NK-92 (cell line): ENCODE measurements around the gene TAF1B.
A peak's percentile ranks its signal among the peaks of the same experiment; 100 is the strongest.

Experiments used
- DNase-seq: peaks from one replicate; lab custom pipeline; 2025; ENCODE audit not compliant: unreplicated experiment; lab: John Stamatoyannopoulos, UW

The TAF1B gene

DNA sequence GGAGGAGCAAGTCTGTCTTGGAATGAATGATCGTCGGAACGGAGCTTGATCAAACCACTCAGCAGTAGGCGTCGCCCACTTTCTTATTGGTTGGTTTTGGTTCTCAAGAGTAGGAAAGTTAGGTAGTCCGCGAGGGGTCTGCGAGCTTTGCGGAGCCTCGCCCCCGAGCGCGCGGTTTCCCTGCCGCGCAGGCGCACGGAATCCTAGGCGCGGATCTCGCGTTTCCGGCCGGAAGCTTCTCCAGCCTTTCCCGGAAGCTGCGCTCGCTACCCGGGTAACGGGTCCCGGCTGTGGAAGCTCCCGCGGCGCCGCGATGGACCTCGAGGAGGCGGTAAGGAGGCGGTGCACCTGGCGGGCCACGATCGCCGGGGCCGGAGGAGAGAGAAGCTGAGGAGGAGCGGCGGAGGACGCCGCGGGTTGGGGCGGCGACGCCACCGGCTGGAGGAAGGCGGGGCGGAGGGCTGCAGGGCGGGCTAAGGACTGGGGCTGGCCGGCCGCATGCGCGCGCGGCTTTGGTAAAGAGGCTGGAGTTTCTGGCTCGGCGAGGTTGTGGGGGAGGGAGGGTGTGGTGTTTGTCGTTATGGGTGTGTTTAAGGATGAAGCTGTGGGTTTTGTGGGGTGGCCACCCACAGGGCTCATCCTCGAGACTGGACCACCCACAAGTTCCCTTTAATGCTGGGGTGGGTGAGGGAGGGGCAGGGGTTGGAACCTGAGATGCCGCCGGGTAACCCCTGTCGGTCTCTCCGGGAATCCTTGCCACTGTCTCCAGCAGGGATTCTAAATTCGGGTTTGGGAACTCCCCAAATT lies at the start of gene TAF1B:
Gene TAF1B, plus strand, starts transcription at position 246 of the 807 bp plus-strand sequence. Its CDS starts 68 bp downstream, at position 314.
- peak; percentile 6 for DNase-seq

DNA sequence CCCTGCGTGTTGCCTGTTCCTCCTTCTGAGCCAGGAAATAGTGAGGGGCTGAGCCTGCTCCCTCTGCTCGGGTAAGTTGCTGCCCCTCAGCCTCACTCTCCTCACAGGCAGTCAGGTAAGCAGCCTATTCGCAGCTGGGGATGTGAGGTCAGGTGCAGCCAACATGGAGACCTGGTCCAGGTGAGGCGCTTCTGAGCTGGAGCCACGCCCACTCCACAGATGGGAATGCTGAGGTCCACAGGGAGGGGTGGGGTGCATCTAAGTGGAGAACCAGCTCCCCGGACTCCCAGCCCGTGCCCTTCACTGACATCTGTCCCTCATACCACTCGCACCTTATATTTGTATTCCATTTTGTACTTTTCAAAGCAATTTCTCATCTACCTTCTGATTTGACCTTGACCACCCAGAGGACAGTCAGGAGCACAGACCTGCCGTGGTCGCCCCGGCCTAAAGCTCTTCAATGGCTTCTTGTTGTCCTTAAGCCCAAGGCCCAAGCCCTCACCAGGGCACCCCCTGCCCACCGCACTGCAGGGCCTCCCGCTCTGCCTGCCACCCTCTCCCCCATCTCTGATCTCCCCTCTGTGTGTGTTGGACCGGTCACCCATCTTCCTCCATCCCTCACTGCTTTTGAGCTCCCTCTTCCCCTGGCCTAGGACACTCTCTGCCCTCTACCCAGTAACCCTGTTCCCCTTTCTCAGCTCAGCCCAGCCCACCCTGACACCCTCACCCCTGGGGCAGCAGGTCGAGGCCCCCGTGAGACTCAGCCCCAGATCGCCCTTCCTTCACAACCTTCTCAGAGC lies 49.2 kb upstream of the TAF1B start:
- no peak for DNase-seq

DNA sequence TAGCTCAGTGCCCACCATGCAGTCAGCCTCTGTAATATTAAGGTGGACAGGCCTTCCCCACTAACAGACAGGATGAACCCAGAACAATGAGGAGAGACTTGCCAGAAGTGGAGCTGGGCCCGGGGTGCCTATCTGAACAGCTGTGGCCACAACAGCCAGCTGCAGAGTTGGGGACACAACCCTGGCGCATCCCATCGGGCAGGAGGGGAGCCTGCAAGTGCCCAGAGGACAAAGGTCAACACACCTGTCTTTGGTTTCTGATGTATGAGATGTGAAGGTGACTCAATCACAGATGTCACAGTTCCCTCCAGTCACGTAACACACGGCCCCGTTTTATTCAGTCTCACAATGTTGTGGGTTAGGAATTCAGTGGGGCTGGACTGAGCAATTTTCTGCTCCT lies 48.2 kb upstream of the TAF1B start:
- no peak for DNase-seq

DNA sequence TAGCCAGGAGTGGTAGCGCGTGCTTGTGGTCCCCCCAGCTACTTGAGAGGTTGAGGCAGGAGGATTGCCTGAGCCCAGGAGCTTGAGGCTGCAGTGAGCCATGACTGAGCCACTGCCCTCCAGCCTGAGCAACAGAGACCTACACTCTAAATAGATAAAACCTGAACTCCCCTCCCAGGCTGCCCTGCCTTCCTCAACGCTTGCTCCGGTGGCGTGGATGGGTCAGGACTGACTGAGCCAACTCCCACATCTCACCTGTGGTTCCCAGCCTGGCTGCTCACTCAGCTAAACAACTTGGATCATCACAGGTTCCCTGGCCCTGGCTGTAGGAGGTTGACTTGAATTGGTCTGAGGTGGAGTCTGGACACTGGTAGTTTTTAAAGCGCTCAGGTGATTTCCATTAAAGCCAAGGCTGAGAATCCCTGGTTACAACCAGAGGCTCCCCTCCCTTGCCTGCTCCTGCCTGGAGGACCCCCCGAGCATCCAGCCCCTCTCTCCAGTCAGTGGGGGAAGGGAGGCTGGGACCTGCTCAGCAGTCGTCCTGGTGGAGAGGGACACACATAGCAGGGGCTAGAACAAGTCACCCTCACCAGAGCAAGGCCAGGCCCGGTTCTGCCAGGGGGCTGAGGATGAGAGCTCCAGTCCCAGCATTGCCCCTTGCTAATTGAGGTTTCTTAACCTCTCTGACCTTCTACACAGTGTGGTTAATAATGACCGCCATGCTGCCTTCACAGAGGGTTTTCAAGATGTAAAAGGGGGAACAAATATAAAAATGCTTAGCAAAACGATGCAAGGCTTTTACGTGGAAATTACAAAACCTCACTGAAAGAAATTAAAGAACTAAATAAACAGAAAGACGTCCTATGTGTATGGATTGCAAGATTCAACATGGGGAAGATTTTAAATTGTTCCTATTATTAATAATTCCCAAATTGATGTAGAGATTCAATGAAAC lies 46.9 kb upstream of the TAF1B start:
- no peak for DNase-seq

DNA sequence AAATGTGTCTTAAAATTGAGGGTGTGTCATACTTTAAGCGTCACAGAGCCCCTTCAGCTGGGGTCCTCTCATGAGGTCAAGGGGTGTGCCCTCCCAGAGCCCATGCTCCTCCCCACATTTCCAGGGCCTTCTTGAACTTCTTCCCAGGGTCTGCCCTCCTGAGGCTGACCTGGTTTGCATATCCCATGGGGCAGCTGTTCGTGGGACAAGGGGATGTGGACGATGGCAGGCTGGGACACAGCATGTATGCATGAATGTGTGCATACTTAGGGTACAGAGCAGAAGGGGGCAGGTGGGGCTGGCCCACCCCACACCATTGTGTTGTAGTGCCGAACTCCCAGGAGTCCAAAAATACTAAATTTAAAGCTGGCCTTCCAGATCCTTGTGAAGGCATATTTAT lies 46.2 kb upstream of the TAF1B start:
- no peak for DNase-seq

DNA sequence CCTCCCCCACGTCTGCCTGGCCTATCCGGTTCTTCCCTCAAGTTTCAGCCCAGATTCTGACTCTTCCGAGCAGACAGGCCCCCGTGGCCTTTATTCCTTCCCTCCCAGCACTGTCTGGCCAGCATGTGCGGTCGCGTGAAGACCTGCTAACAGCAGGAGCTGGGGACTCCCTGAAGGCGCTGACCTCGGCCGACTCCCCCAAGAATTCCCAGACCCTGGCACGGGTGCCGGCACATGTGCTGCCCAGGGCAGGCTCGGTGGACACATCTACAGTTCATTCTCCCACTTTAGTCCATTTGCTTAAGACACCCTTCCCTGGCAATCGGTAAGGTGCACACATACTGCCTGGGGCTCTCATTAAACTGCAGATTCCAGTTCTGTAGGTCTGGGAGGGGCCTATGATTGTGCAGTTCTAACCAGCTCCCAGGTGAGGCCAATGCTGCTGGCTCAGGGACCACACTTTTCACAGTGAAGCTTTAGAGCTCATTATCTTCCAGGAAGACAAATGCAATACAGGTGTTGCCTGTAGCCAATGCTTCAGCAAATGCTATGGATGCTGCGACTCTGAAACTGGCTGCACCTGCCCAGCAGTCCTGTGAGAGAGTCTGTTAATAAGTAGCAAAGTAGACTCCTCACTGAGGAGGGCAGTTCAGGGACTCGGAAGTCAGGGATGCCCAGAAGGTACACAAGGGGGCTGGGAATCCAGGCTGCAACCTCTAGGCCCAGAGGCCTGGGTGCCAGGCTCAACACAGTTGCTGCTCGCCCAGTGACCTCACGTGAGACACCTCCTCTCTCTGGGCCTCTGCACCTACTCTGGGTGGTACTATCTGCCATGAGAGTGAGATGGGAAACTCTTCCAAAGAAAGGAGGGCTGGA lies 45.4 kb upstream of the TAF1B start:
- no peak for DNase-seq

DNA sequence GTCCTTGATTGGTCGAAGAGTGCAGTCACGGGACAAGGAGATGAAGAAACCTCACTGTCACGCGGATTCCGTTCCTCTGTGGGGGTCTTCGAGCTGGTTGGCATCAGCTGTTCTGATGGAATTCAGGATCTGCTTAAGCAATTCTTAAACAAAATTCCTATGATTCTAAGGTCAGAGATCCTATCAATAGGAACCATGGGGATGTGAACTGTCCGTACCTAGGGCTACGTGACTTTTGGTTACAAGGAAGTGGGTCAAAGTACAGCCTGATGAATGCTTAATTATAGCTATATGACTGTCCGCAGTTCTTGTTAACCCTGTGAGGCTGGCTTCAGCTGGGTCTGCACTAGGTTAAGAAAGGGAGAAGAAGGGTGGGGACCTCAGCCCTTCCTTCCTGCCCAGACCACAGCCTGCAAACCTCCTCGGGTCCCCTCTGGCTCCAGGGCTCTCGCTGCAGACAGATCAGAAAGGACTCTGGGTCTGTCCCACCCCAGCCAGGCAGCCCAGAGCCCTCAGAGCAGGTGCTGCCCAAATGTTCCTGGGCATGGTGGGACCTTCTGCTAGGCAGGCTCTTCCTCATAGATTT lies 44.2 kb upstream of the TAF1B start:
- no peak for DNase-seq

DNA sequence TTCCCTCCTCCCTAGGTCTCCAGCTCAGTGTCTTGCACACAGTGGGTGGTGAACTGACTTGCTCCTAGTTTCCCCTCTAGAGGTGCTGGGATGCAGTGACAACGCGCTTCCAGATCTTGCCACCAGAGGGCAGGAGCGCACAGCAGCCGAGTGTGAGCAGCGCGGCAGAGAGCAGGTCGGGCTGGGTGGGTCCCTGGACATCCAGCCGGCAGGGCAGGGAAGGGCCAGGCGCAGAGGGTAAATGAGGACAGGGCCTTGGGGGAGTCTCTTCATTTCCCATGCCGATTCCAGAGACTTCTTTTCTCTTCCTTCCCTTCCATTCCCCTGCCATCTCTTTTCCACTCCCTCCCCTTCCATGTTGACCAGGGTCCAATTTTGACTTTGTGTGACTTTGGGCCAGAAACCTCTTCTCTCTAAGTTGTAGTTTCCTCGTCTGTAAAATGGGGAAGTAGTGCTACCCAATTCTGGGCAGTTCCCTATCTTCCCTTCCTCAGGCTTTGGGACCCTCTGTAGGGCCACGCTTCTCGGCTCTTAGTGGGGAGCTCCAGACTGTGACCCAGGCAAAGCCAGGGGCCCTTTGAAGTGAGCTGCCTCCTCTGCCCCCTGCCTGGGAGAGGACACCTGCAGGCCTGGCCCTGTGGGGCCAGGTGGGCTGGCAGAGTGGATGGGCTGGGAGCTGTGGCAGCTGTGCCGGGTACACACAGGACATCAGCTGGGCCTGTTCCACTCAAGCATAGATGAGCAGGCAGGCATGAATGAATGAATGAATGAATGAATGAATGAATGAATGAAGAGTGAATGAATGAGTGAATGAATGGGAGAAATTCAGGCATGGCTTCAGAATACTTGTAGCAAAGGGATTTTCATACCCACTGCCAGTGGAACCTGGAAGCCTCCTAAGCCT lies 43.3 kb upstream of the TAF1B start:
- no peak for DNase-seq

DNA sequence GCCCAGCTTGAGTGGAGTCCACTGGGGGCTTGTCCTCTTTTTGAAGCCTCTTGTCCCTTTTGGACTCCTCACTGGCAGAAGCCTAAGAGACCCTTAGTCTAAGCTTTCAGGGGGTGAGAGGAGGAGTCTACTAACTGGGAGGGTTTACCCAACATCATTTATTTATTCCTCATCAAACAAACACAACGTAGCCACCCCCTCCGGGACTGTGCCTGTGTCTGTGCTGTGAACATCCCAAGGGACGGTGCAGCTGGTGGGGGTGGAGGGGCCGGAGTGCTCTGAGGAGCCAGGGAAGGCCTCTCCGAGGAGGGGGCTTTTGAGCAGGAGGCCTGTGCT lies 42.7 kb upstream of the TAF1B start:
- DNase-seq, result no peak

DNA sequence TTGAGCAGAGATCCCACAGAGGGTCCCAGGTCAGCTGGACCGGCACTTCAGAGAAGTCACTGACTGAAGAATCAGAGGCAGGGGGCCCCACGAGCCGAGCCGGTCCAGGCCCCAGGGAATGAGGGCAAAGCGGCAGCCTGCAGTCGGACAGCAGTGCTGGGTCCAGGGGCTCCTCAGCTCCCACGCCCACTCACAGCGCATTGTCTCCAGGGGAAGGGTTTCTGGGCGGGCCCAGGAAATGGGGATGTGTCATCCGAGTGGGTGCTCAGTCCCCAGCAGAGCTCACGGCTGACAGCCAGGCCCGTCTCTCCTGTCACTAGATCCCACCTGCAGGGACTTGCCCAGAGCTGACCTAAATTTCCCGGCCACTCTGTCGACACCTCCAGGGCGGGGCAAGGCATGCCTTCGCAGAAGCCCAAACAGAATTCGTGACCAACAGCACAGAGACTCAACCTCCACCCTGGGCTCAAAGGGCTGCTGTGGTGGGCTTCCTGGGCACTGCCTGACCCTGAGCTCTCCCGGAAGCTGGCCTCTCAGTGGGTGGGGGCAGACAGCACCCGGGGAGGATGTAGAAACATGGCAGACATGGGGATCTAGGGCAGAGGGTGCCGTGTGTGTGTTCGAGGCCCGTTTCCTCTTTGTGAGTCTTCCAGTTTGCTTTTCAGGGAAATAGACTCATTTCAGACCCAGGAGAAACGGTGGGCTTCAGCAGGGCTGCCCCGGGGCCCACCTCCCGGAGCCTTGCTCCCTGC lies 42.1 kb upstream of the TAF1B start:
- no peak for DNase-seq

DNA sequence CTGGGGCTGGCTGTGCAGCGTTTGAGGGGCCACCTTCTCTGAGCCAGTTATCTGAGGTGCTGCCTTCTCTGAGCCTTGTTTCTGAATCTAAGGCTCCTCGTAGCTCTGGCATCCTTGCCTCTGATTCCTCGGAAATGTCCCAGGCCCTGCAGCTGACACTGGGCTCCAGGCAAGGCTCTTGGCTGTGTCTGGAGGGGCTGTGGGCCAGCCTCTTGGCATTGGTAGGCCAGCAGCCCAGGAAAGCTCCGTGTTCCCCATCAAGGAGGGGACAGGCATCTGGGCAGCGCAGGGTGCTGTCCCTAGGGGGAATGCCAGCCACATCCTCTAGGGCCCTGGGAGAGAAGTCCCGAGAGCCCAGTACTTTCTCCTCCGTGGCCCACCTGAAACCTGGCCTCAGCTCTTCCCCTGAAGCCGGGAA lies 40.7 kb upstream of the TAF1B start:
- no peak for DNase-seq

DNA sequence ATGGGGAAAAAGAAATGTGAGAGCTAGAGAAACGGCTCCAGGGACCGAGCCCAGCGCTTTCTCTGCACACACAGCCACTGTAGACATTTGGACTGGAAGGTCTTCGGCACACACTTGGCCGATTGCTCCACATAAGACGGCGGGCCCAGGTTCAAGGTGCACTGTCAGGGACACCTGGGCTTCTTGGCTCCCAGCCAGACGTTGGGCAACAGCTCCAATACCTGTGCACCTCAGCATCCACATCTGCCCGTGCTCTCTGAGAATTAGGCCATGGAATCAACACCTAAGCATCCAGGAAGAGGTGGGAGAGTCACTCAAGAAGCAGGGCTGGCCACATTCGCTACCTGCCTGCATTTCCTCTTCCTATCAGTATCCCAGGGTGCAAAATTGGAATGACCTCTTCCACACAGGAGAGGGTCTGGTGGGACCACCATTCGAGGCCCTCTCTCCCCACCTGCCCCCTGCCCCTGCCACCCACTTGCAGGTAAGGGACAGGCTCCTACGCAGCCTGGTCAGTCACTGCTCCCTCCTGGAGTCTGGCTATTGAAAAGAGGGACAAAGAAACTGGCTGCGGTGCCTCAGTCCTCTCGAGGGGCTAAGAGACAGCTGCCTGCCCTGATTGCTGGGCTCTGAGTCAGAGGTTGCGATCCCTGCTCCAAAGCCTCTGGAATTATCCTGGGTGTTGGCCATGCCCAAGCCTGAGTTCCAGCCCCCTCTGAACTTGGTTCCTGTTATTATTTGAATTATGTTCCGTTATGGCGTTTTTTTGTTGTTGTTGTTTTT lies 40.1 kb upstream of the TAF1B start:
- DNase-seq, result no peak

DNA sequence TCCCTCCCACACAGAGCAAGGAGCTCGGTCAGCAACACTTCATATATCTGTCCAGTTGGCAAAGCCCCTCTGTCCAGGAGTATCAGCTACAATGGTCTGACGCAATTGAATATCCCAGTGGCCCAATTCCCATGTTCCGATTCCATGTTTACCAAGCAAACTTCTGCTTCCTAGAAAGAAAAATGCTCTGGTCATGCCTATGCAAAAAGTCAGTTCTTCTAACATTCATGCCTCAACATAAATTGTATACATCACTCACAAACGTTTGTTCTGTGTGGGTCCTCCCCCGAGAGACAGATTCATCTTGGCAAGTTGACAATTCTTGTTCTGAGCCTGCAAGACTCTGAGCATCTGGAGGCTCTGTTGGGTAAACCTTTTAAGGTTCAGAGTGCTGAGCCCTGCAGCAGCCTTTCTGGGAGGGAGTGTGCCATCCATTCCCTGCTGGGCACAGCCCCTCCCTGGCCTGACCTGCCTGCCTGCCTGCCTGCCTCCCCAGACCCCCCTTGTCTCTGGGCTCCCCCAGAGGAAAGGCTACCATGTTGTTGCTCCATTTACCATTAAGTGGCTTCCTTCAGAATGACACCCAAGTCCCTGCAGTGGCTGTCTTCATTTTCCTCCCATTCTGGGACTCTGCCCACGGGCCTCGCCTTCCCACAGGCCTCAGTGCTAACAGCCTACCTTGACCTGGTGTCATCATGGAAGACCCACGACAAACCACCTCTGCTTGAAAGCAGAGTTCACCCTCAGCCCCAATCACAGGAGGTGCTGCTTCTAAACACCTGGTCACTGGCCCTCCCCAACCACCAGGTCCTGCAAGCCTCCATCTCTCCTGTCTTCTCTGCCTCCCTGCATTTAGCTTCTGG lies 37.6 kb upstream of the TAF1B start:
- no peak for DNase-seq

DNA sequence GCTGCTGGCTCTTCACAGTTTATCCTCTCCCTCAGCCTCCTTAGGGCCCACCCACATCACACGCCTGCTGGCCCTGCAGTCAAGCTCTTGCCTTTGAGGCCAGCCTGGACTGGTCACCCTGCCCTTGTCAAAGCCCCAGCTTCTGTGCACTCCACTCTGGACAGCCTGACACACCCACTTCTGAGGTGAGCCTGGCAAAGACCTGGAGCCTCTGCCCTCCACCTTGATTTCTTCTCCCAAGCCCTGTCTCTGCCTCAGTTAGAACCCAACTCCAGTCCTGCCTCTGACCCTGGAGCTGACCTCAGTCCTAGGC lies 37.0 kb upstream of the TAF1B start:
- DNase-seq, result no peak

DNA sequence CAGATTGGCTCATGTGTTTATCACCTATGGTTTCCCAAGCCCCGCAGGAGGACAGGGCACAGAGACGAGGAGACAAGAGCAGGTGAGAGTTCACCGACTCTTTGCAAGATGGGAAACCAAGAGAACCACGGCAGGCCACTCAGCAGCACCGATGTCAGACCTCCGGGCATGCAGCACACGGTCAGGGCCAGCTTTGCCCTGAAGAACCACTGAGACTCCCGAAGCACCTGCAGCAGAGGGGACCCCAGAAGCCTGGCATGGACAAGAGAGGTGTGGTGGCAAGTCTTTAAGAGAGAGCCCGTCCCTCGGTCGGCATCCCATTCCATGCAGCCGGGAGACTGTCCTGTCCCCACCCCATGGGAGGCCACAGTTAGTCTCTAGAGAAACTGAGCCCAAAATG lies 36.6 kb upstream of the TAF1B start:
- DNase-seq, result no peak

DNA sequence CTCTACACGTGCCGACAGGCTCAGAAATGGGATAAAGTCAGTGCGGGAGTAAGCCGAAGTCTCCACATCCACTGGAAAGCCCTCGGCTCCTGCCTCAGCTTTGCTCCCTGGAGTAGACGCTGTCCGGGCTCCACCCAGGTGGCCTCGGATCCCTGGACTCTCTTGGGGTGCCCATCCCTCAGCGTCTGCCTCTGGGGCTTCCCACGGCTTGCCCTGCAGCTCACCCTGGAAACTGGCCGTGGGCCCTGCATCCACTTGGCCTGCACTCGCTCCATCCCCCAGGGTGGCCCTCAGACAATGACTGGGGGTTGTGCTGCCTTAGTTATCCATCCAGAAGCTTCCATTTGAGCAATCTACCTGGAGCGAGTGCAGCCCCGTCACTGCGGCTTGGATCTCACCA lies 36.2 kb upstream of the TAF1B start:
- no peak for DNase-seq
